Naive thymus-derived CD8-positive, alpha-beta T cell (primary cell): ENCODE measurements around the gene EBF3. TPM values are rescaled to one million over a fixed set of nuclear protein-coding genes. Genes with fewer than 3 reads are reported as not detected.

ENCODE experiments used
- ATAC-seq, 2 donors: fragments of 150-1000 bp; cut with Tn5 transposase in 1 of 2; sonication (Bioruptor Pico), chemical (Tn5 transposase) in 1 of 2; 1 replicate in 1 of 2; 2 replicates in 1 of 2; pipeline ENCODE4 v1.10.0; 2021; ENCODE audit warnings: mild to moderate bottlenecking in 2 of 2, moderate library complexity in 2 of 2
- POLR2A ChIA-PET: fragments of 350-600 bp; sonication (Branson Sonifier 250); formaldehyde crosslinking; loops from one replicate; lab custom pipeline; 2021; ENCODE audit warnings: antibody characterized with exemption; lab: Charles Lee
- DNase-seq, 10 donors: peaks; one replicate each; pipeline versions ENCODE4 v3.0.0 to v3.0.0-alpha.2; 2020 to 2022
- H3K27ac Mint-ChIP-seq, 10 donors: one replicate each; pipeline ENCODE4 v1.8.0; 2020 to 2022; ENCODE audit warnings: mild to moderate bottlenecking in 10 of 10, mixed read lengths in 10 of 10, moderate library complexity in 4 of 10, inconsistent platforms in 1 of 10
- H3K27me3 Mint-ChIP-seq, 5 donors: one replicate each; pipeline ENCODE4 v1.8.0; 2021 to 2022; ENCODE audit warnings: mixed read lengths in 5 of 5
- H3K36me3 Mint-ChIP-seq, 3 donors: one replicate each; pipeline ENCODE4 v1.8.0; 2020 to 2022; ENCODE audit warnings: mixed read lengths in 3 of 3, mild to moderate bottlenecking in 2 of 3, inconsistent platforms in 1 of 3
- H3K4me1 Mint-ChIP-seq, 4 donors: one replicate each; pipeline ENCODE4 v1.8.0; 2021 to 2022; ENCODE audit warnings: mixed read lengths in 4 of 4
- H3K4me3 Mint-ChIP-seq, 10 donors: one replicate each; pipeline ENCODE4 v1.8.0; 2020 to 2022; ENCODE audit warnings: mild to moderate bottlenecking in 10 of 10, mixed read lengths in 10 of 10, moderate library complexity in 6 of 10, inconsistent platforms in 1 of 10
- H3K9me3 Mint-ChIP-seq, 9 donors: one replicate each; pipeline ENCODE4 v1.8.0; 2020 to 2022; ENCODE audit warnings: mixed read lengths in 9 of 9, mild to moderate bottlenecking in 3 of 9, inconsistent platforms in 1 of 9, moderate library complexity in 1 of 9
- polyA plus RNA-seq, 3 donors: library from polyadenylated mRNA; unstranded; fragments of 300-500 nt; fragmentation: Illumina TruSeq; gene quantifications; one replicate each; pipeline ENCODE4 v1.2.3, GENCODE V29; 2021
- total RNA-seq, 8 experiments: library from RNA in 2 of 8; stranded (reverse) in 2 of 8; gene quantifications; one replicate each; pipeline ENCODE4 v1.2.3 and lab custom pipeline; 2021 to 2026

Gene EBF3
- total and polyA plus RNA-seq, 5 experiments from 2014 or later: not detected

- ATAC-seq (no peak), DNase-seq (no peak)
- no peak overlapping the region for H3K4me3 Mint-ChIP-seq
- peaks cover 0 to 5% (median 0%) of the 10 kb centered on the region in 5 donors for H3K27me3 Mint-ChIP-seq
- H3K9me3 Mint-ChIP-seq: no peaks in the 10 kb centered on the region
- H3K4me1 Mint-ChIP-seq: no peaks in the 10 kb centered on the region
- no peaks in the 10 kb centered on the region for H3K36me3 Mint-ChIP-seq
- POLR2A ChIA-PET: no interaction called here
- H3K27ac Mint-ChIP-seq: no peak overlapping the region
These were observed 50.9 kb downstream of the EBF3 start for GRCh38 chr10:129912986-129913695.

GRCh38 chr10:129912166-129912917 lies 51.7 kb downstream of the EBF3 start:
- no peaks in the 10 kb centered on the region for H3K9me3 Mint-ChIP-seq
- POLR2A ChIA-PET: no interaction called here
- DNase-seq (no peak), ATAC-seq (no peak)
- no peaks in the 10 kb centered on the region for H3K36me3 Mint-ChIP-seq
- no peaks in the 10 kb centered on the region for H3K4me1 Mint-ChIP-seq
- no peak overlapping the region for H3K27ac Mint-ChIP-seq
- H3K4me3 Mint-ChIP-seq: no peak overlapping the region
- peaks cover 0 to 5% (median 0%) of the 10 kb centered on the region in 5 donors for H3K27me3 Mint-ChIP-seq

GRCh38 chr10:129911451-129912165 lies 52.5 kb downstream of the EBF3 start:
- Mint-ChIP-seq H3K4me1 (no peaks in the 10 kb centered on the region), H3K27ac (no peak overlapping the region), H3K9me3 (no peaks in the 10 kb centered on the region), H3K27me3 (peaks cover 0 to 5% (median 0%) of the 10 kb centered on the region in 5 donors), H3K36me3 (no peaks in the 10 kb centered on the region), H3K4me3 (no peak overlapping the region)
- POLR2A ChIA-PET: no interaction called here
- ATAC-seq (no peak), DNase-seq (no peak)

- H3K4me3 Mint-ChIP-seq: no peak overlapping the region
- H3K27me3 Mint-ChIP-seq: peaks cover 0 to 5% (median 0%) of the 10 kb centered on the region in 5 donors
- H3K9me3 Mint-ChIP-seq: no peaks in the 10 kb centered on the region
- DNase-seq (no peak), ATAC-seq (no peak)
- H3K4me1 Mint-ChIP-seq: no peaks in the 10 kb centered on the region
- POLR2A ChIA-PET: no interaction called here
- H3K27ac Mint-ChIP-seq: no peak overlapping the region
- no peaks in the 10 kb centered on the region for H3K36me3 Mint-ChIP-seq
These were observed 53.2 kb downstream of the EBF3 start for GRCh38 chr10:129910861-129911260.

- Mint-ChIP-seq H3K27ac (no peak overlapping the region), H3K4me3 (no peak overlapping the region), H3K36me3 (no peaks in the 10 kb centered on the region), H3K27me3 (peaks cover 0 to 5% (median 0%) of the 10 kb centered on the region in 5 donors), H3K4me1 (no peaks in the 10 kb centered on the region), H3K9me3 (no peaks in the 10 kb centered on the region)
- DNase-seq: no peak
- no peak for ATAC-seq
- POLR2A ChIA-PET: no interaction called here
These were observed 54.4 kb downstream of the EBF3 start for GRCh38 chr10:129909531-129910256.

- H3K36me3 Mint-ChIP-seq: no peaks in the 10 kb centered on the region
- DNase-seq: no peak
- no peak overlapping the region for H3K4me3 Mint-ChIP-seq
- H3K27me3 Mint-ChIP-seq: peaks cover 0 to 10% (median 2%) of the 10 kb centered on the region in 5 donors
- ATAC-seq: no peak
- H3K9me3 Mint-ChIP-seq: no peaks in the 10 kb centered on the region
- H3K27ac Mint-ChIP-seq: no peak overlapping the region
- POLR2A ChIA-PET: no interaction called here
- no peaks in the 10 kb centered on the region for H3K4me1 Mint-ChIP-seq
These were observed 55.0 kb downstream of the EBF3 start for GRCh38 chr10:129909080-129909479.

GRCh38 chr10:129908406-129908805 lies 55.7 kb downstream of the EBF3 start:
- DNase-seq: no peak
- POLR2A ChIA-PET: no interaction called here
- no peaks in the 10 kb centered on the region for H3K36me3 Mint-ChIP-seq

GRCh38 chr10:129905553-129905952 lies 58.5 kb downstream of the EBF3 start:
- H3K4me1 Mint-ChIP-seq: no peaks in the 10 kb centered on the region

More at GRCh38 chr10:129908406-129908805, 55.7 kb downstream of the EBF3 start:
- Mint-ChIP-seq H3K27me3 (peaks cover 0 to 10% (median 2%) of the 10 kb centered on the region in 5 donors), H3K9me3 (no peaks in the 10 kb centered on the region), H3K4me3 (no peak overlapping the region), H3K27ac (no peak overlapping the region), H3K4me1 (no peaks in the 10 kb centered on the region)
- ATAC-seq: no peak

GRCh38 chr10:129904323-129904722 lies 59.8 kb downstream of the EBF3 start:
- no peak for ATAC-seq
- Mint-ChIP-seq H3K27ac (no peak overlapping the region), H3K9me3 (no peaks in the 10 kb centered on the region)

More at GRCh38 chr10:129905553-129905952, 58.5 kb downstream of the EBF3 start:
- Mint-ChIP-seq H3K4me3 (no peak overlapping the region), H3K27me3 (peaks cover 0 to 10% (median 4%) of the 10 kb centered on the region in 5 donors), H3K27ac (no peak overlapping the region), H3K9me3 (no peaks in the 10 kb centered on the region), H3K36me3 (no peaks in the 10 kb centered on the region)
- DNase-seq (no peak), ATAC-seq (no peak)
- POLR2A ChIA-PET: no interaction called here

GRCh38 chr10:129901389-129902006 lies 62.6 kb downstream of the EBF3 start:
- DNase-seq: no peak
- POLR2A ChIA-PET: no interaction called here
- no peak overlapping the region for H3K4me3 Mint-ChIP-seq

More at GRCh38 chr10:129904323-129904722, 59.8 kb downstream of the EBF3 start:
- H3K4me1 Mint-ChIP-seq: no peaks in the 10 kb centered on the region
- no peak for DNase-seq
- POLR2A ChIA-PET: no interaction called here
- no peak overlapping the region for H3K4me3 Mint-ChIP-seq
- peaks cover 0 to 11% (median 5%) of the 10 kb centered on the region in 5 donors for H3K27me3 Mint-ChIP-seq
- H3K36me3 Mint-ChIP-seq: no peaks in the 10 kb centered on the region

GRCh38 chr10:129900825-129901224 lies 63.2 kb downstream of the EBF3 start:
- no peaks in the 10 kb centered on the region for H3K9me3 Mint-ChIP-seq
- no peaks in the 10 kb centered on the region for H3K4me1 Mint-ChIP-seq
- POLR2A ChIA-PET: no interaction called here
- H3K27me3 Mint-ChIP-seq: peaks cover 8 to 27% (median 20%) of the 10 kb centered on the region in 5 donors
- ATAC-seq (no peak), DNase-seq (no peak)
- no peak overlapping the region for H3K4me3 Mint-ChIP-seq
- no peaks in the 10 kb centered on the region for H3K36me3 Mint-ChIP-seq
- H3K27ac Mint-ChIP-seq: no peak overlapping the region

More at GRCh38 chr10:129901389-129902006, 62.6 kb downstream of the EBF3 start:
- Mint-ChIP-seq H3K27ac (no peak overlapping the region), H3K9me3 (no peaks in the 10 kb centered on the region), H3K27me3 (peaks cover 8 to 27% (median 18%) of the 10 kb centered on the region in 5 donors), H3K4me1 (no peaks in the 10 kb centered on the region), H3K36me3 (no peaks in the 10 kb centered on the region)
- no peak for ATAC-seq
